Osteoblast (primary cell): ENCODE results near the gene OSBP2. TPM values are rescaled to one million over a fixed set of nuclear protein-coding genes. Genes with fewer than 3 reads are reported as not detected.
A peak's percentile ranks its signal among the peaks of the same experiment; 100 is the strongest.

ENCODE experiments used
- DNase-seq: peaks from one replicate; pipeline ENCODE4 v3.0.0; 2011; ENCODE audit warnings: low spot score, mixed read lengths; ENCODE audit not compliant: insufficient read length; ENCODE audit errors: missing footprints
- H2AFZ ChIP-seq: 2 replicates; pipeline ENCODE4 v1.6.0; 2011; ENCODE audit warnings: mild to moderate bottlenecking, low read length
- H3K27ac ChIP-seq: 2 replicates; pipeline ENCODE4 v1.5.1; 2011; ENCODE audit warnings: mild to moderate bottlenecking, low read depth, low read length, moderate library complexity
- H3K27me3 ChIP-seq: 2 replicates; pipeline ENCODE4 v1.6.0; 2012; ENCODE audit warnings: mild to moderate bottlenecking, control low read depth, inconsistent platforms, low read length, moderate library complexity; ENCODE audit not compliant: insufficient read depth
- H3K36me3 ChIP-seq: 2 replicates; pipeline ENCODE4 v1.5.1; 2011; ENCODE audit warnings: mild to moderate bottlenecking, low read length, control low read depth, moderate library complexity; ENCODE audit not compliant: insufficient read depth
- H3K4me1 ChIP-seq: 2 replicates; pipeline ENCODE4 v1.5.1; 2011; ENCODE audit warnings: mild to moderate bottlenecking, low read length, control low read depth, moderate library complexity; ENCODE audit not compliant: insufficient read depth
- H3K4me2 ChIP-seq: 2 replicates; pipeline ENCODE4 v1.6.0; 2011; ENCODE audit warnings: mild to moderate bottlenecking, low read length; ENCODE audit not compliant: insufficient read depth
- H3K4me3 ChIP-seq: fragments of 200-600 bp; sonication (generic); 3 replicates; pipeline ENCODE4 v1.5.1; 2012; ENCODE audit warnings: mild to moderate bottlenecking, low read length, inconsistent platforms; ENCODE audit not compliant: insufficient read depth
- H3K79me2 ChIP-seq: 2 replicates; pipeline ENCODE4 v1.6.0; 2012; ENCODE audit warnings: mild to moderate bottlenecking, low read length, control low read depth, inconsistent platforms; ENCODE audit not compliant: insufficient read depth
- H3K9me3 ChIP-seq: 2 replicates; pipeline ENCODE4 v1.5.1; 2011; ENCODE audit warnings: low read depth, low read length, control low read depth
- H4K20me1 ChIP-seq: 2 replicates; pipeline ENCODE4 v1.6.0; 2012; ENCODE audit warnings: mild to moderate bottlenecking, low read length, control low read depth; ENCODE audit not compliant: insufficient read depth
- total RNA-seq: library from RNA; depleted of rRNA; stranded (reverse); fragments of >200 nt; gene quantifications from 2 replicates; pipeline ENCODE4 v1.2.3, GENCODE V29; 2012
- TF ChIP-seq, protein P1 (sequence below): IDR thresholded peaks from 2 replicates; pipeline ENCODE4 v1.5.1; 2011; ENCODE audit warnings: mild to moderate bottlenecking, low read depth, low read length, moderate library complexity; ENCODE audit errors: extremely low read depth

OSBP2 gene
- total RNA-seq, 1 donor: 4.3 TPM

DNA sequence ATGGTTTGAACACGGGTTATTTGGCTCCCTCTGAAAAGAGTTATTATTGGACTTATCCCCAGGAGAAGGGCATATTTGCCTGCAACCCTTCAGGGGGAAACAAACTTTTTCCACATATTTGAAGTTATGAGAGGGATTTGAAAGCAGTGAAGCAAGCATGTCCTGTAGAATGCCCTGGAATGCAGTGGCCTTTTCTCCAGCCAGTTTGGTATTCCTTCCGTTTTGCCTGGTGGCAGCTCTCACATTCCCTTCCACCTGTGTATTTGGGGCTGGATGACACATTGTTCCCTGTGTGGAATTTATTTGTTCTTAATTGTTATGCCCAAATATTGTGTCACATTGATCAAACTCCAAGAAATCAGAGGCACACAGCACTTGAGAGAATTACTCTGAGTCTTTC, 59.0 kb downstream of the OSBP2 start:
- H3K4me3 ChIP-seq: no peak overlapping the region
- H3K9me3 ChIP-seq: no peaks in the 10 kb centered on the region
- H3K27me3 ChIP-seq: no peaks in the 10 kb centered on the region
- H2AFZ ChIP-seq: no peak overlapping the region
- TF ChIP-seq, protein P1, sequence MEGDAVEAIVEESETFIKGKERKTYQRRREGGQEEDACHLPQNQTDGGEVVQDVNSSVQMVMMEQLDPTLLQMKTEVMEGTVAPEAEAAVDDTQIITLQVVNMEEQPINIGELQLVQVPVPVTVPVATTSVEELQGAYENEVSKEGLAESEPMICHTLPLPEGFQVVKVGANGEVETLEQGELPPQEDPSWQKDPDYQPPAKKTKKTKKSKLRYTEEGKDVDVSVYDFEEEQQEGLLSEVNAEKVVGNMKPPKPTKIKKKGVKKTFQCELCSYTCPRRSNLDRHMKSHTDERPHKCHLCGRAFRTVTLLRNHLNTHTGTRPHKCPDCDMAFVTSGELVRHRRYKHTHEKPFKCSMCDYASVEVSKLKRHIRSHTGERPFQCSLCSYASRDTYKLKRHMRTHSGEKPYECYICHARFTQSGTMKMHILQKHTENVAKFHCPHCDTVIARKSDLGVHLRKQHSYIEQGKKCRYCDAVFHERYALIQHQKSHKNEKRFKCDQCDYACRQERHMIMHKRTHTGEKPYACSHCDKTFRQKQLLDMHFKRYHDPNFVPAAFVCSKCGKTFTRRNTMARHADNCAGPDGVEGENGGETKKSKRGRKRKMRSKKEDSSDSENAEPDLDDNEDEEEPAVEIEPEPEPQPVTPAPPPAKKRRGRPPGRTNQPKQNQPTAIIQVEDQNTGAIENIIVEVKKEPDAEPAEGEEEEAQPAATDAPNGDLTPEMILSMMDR: no peak
- DNase-seq: no peak
- no peaks in the 10 kb centered on the region for H3K4me1 ChIP-seq
- no peak overlapping the region for H3K4me2 ChIP-seq
- no peak overlapping the region for H3K27ac ChIP-seq
- H3K79me2 ChIP-seq: no peaks in the 10 kb centered on the region
- no peaks in the 10 kb centered on the region for H3K36me3 ChIP-seq
- H4K20me1 ChIP-seq: no peaks in the 10 kb centered on the region

- Histone ChIP-seq H4K20me1 (no peaks in the 10 kb centered on the region), H3K4me1 (no peaks in the 10 kb centered on the region), H3K9me3 (no peaks in the 10 kb centered on the region), H3K36me3 (no peaks in the 10 kb centered on the region), H3K27ac (no peak overlapping the region), H3K4me2 (no peak overlapping the region), H3K27me3 (no peaks in the 10 kb centered on the region), H3K79me2 (no peaks in the 10 kb centered on the region), H3K4me3 (no peak overlapping the region), H2AFZ (peak overlapping the region; percentile 42)
- DNase-seq: no peak
- TF ChIP-seq, protein P1: no peak
Measured at GRCh38 chr22:30754521-30754920, 59.8 kb downstream of the OSBP2 start.

DNA sequence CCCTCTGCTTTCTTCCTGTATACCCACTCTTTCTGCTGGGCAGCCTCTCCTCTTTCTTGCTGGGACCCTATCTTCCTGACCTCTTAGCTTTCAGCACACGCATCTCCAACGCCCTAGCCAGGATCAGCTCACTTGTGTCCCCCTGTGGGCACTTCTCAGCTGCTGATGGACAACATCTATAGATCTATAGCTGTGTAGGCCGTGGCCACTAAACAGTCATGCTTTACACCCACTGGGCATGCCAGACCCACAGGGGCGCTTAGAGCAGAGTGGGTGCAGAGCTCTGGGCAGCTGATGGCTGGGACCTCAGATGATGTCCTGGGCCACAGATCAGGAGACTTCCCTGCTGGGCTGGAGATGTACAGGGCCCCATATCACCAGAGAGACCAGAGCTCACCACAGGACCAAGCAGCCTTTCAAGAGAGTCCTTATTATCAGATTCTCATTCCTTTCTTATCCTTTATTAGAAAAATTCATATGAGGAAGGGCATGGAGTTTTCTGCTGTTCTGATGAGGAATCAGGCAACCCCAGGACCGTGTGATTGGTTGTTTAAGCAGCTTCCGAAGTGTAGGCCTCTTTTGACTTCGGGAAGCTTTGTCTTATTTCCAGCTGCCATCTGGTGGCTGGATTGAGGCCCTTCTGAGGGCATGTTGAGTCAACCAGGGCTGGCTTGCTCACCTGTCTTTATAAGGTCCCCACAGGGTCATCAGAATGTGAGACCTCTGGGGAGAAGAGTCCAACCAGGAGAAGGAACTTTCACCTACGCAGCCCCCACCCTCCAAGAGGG, 60.5 kb downstream of the OSBP2 start:
- Histone ChIP-seq H3K36me3 (no peaks in the 10 kb centered on the region), H3K9me3 (no peaks in the 10 kb centered on the region), H3K4me1 (no peaks in the 10 kb centered on the region), H3K4me3 (no peak overlapping the region), H3K79me2 (no peaks in the 10 kb centered on the region), H3K27me3 (no peaks in the 10 kb centered on the region), H4K20me1 (no peaks in the 10 kb centered on the region), H2AFZ (peak overlapping the region; percentile 42), H3K27ac (no peak overlapping the region), H3K4me2 (no peak overlapping the region)
- TF ChIP-seq, protein P1: peak; percentile 86
- peak; percentile 96 for DNase-seq

DNA sequence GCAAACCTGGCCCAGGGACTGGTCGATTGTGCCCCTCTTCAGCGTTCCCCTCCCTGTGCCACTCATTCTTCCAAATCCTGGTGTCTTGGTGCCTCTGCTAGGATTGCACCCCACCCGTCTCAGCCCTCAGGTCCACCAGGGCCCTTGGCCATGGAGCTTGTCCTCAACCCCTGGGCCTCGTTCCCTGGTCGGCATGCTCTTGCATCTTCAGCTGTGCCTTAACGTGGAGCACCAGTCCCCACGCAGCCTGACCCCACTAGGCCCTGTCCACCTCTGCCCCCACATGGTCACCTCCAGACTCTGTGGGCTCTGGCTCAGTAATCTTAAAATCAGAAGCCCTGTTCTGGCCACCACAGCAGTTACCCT, 61.1 kb downstream of the OSBP2 start:
- H3K4me1 ChIP-seq: no peaks in the 10 kb centered on the region
- no peaks in the 10 kb centered on the region for H3K79me2 ChIP-seq
- H3K27me3 ChIP-seq: no peaks in the 10 kb centered on the region
- H3K9me3 ChIP-seq: no peaks in the 10 kb centered on the region
- no peak overlapping the region for H3K27ac ChIP-seq
- TF ChIP-seq, protein P1: no peak
- no peak overlapping the region for H3K4me3 ChIP-seq
- H3K36me3 ChIP-seq: no peaks in the 10 kb centered on the region
- DNase-seq: peak; percentile 77
- H2AFZ ChIP-seq: no peak overlapping the region
- H4K20me1 ChIP-seq: no peaks in the 10 kb centered on the region
- H3K4me2 ChIP-seq: no peak overlapping the region
